Chondrocyte (in vitro differentiated cells): ENCODE results near the gene KCTD16. TPM values are rescaled to one million over a fixed set of nuclear protein-coding genes. Genes with fewer than 3 reads are reported as not detected.

Source experiments
- DNase-seq: peaks from one replicate; pipeline ENCODE4 v3.0.0; 2021; ENCODE audit warnings: mixed read lengths, low spot score
- H3K27ac Mint-ChIP-seq: one replicate; pipeline ENCODE4 v1.8.0; 2021; ENCODE audit warnings: mild to moderate bottlenecking, moderate library complexity, mixed read lengths; ENCODE audit not compliant: unreplicated experiment
- H3K27me3 Mint-ChIP-seq: 2 replicates; pipeline ENCODE4 v1.8.0; 2021; ENCODE audit warnings: low read depth, mixed read lengths
- H3K36me3 Mint-ChIP-seq: 2 replicates; pipeline ENCODE4 v1.8.0; 2021; ENCODE audit warnings: low read depth, mixed read lengths
- H3K4me1 Mint-ChIP-seq: 2 replicates; pipeline ENCODE4 v1.8.0; 2021; ENCODE audit warnings: low read depth, mild to moderate bottlenecking, mixed read lengths
- H3K4me3 Mint-ChIP-seq: one replicate; pipeline ENCODE4 v1.8.0; 2021; ENCODE audit warnings: mild to moderate bottlenecking, moderate library complexity, mixed read lengths; ENCODE audit not compliant: unreplicated experiment
- H3K9me3 Mint-ChIP-seq: 2 replicates; pipeline ENCODE4 v1.8.0; 2021; ENCODE audit warnings: low read depth, mixed read lengths
- CTCF ChIP-seq: fragments of 200-600 bp; sonication (generic); IDR thresholded peaks from 2 replicates; pipeline ENCODE4 v1.5.0; 2021; ENCODE audit warnings: antibody characterized with exemption, mild to moderate bottlenecking, moderate library complexity
- total RNA-seq: library from RNA; stranded (reverse); gene quantifications from 3 replicates; pipeline ENCODE4 v1.2.1, GENCODE V29; 2021

KCTD16 gene
- total RNA-seq, 1 donor from 2014 or later: 1.5 TPM

DNA sequence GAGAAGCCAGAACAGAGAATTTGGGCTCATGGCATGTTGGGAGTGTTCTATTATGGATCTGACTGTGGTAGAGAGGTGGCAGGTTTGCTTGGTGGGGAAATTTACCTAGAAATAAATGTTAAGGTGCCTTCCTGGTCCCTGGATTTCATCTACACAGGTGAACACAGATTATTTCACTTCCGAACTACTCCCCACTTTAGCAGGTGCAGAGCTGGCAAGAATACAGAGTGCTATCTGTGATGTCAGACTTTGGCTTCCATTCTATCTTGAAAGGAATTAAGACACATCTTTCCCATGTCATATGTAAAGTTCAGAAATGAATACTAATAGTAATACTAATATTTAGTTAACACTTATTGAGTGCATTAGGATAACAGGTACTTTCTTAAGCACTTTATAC lies 234.0 kb downstream of the KCTD16 start:
- no peak for DNase-seq
- TF ChIP-seq CTCF: no peak
- H3K27me3 Mint-ChIP-seq: no peaks in the 10 kb centered on the region
- H3K27ac Mint-ChIP-seq: no peak overlapping the region
- no peak overlapping the region for H3K4me3 Mint-ChIP-seq
- no peaks in the 10 kb centered on the region for H3K36me3 Mint-ChIP-seq
- H3K4me1 Mint-ChIP-seq: no peaks in the 10 kb centered on the region
- H3K9me3 Mint-ChIP-seq: no peaks in the 10 kb centered on the region

DNA sequence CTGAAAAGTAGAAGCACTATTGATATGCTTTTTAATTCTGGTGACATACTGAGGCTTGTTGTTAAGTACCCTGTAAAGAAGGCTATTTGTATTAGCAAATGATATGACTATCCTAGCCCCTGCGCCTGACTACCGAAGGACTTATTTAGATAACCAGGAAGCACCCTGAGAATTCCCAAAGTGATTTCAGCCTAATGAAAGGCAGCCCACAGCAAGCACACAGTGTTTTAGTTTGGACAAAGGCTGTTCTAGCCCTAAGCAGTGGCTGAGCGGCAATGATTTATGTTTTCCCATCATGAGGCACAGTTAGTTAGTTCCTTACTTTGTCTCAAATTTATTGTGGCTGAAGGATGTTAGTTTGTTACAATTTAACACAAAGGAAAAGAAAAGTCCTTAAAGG lies 235.3 kb downstream of the KCTD16 start:
- H3K27ac Mint-ChIP-seq: no peak overlapping the region
- H3K4me1 Mint-ChIP-seq: no peaks in the 10 kb centered on the region
- peaks cover 3% of the 10 kb centered on the region for H3K27me3 Mint-ChIP-seq
- no peak for DNase-seq
- H3K36me3 Mint-ChIP-seq: no peaks in the 10 kb centered on the region
- no peaks in the 10 kb centered on the region for H3K9me3 Mint-ChIP-seq
- H3K4me3 Mint-ChIP-seq: no peak overlapping the region
- no peak for TF ChIP-seq CTCF

DNA sequence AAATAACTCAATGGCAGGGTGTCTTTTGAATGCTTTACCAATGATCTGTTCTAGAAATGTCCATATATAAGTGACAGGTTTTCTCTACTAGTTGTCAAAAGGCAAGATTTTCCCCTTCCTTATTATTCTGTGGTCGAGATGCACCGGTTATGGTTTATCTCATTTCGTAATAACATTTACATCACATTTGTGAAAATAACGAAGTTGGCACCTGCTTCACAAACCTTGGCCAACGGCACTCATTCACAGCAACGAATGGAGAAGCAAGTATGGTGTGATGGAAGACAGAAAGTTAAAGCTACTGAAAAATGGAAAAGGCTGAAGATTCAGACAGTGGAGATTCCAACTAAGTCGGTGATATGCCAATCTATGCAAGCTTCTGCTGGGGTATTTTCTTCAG lies 235.8 kb downstream of the KCTD16 start:
- TF ChIP-seq CTCF: no peak
- H3K27ac Mint-ChIP-seq: no peak overlapping the region
- H3K27me3 Mint-ChIP-seq: peaks cover 3% of the 10 kb centered on the region
- H3K36me3 Mint-ChIP-seq: no peaks in the 10 kb centered on the region
- no peak for DNase-seq
- no peak overlapping the region for H3K4me3 Mint-ChIP-seq
- no peaks in the 10 kb centered on the region for H3K9me3 Mint-ChIP-seq
- H3K4me1 Mint-ChIP-seq: no peaks in the 10 kb centered on the region

- DNase-seq: no peak
- H3K4me3 Mint-ChIP-seq: no peak overlapping the region
- no peak for TF ChIP-seq CTCF
- H3K36me3 Mint-ChIP-seq: peaks cover 2% of the 10 kb centered on the region
- H3K4me1 Mint-ChIP-seq: no peaks in the 10 kb centered on the region
- H3K9me3 Mint-ChIP-seq: peaks cover 17% of the 10 kb centered on the region
- H3K27me3 Mint-ChIP-seq: peaks cover 7% of the 10 kb centered on the region
- H3K27ac Mint-ChIP-seq: no peak overlapping the region
Measured at GRCh38 chr5:144414202-144415029, 243.7 kb downstream of the KCTD16 start.

- peaks cover 4% of the 10 kb centered on the region for H3K27me3 Mint-ChIP-seq
- no peak for DNase-seq
- H3K4me3 Mint-ChIP-seq: no peak overlapping the region
- peaks cover 17% of the 10 kb centered on the region for H3K9me3 Mint-ChIP-seq
- H3K27ac Mint-ChIP-seq: no peak overlapping the region
- no peak for TF ChIP-seq CTCF
- H3K4me1 Mint-ChIP-seq: peaks cover 2% of the 10 kb centered on the region
- peaks cover 2% of the 10 kb centered on the region for H3K36me3 Mint-ChIP-seq
Measured at GRCh38 chr5:144416196-144416595, 245.5 kb downstream of the KCTD16 start.
